Memory B cell (primary cell): ENCODE results near the gene DNAH8.

Experiments used
- ATAC-seq: fragments of 150-1000 bp; cut with Tn5 transposase; 2 replicates; pipeline ENCODE4 v1.10.0; 2021; ENCODE audit warnings: low read depth, mild to moderate bottlenecking, moderate library complexity
- DNase-seq, 2 donors: peaks; one replicate each; pipeline ENCODE4 v3.0.0; 2022; ENCODE audit warnings: low spot score in 2 of 2
- H3K27ac Mint-ChIP-seq: one replicate; pipeline ENCODE4 v1.8.0; 2022; ENCODE audit warnings: mild to moderate bottlenecking, moderate library complexity, mixed read lengths
- H3K27me3 Mint-ChIP-seq: one replicate; pipeline ENCODE4 v1.8.0; 2022; ENCODE audit warnings: mixed read lengths
- H3K36me3 Mint-ChIP-seq: one replicate; pipeline ENCODE4 v1.8.0; 2022; ENCODE audit warnings: mild to moderate bottlenecking, mixed read lengths
- H3K4me1 Mint-ChIP-seq: one replicate; pipeline ENCODE4 v1.8.0; 2022; ENCODE audit warnings: mixed read lengths
- H3K4me3 Mint-ChIP-seq: one replicate; pipeline ENCODE4 v1.8.0; 2022; ENCODE audit warnings: mild to moderate bottlenecking, moderate library complexity, mixed read lengths
- H3K9me3 Mint-ChIP-seq: one replicate; pipeline ENCODE4 v1.8.0; 2022; ENCODE audit warnings: mixed read lengths

Gene DNAH8

GRCh38 chr6:38805127-38805655 lies 90.1 kb downstream of the DNAH8 start:
- no peaks in the 10 kb centered on the region for H3K9me3 Mint-ChIP-seq
- peaks cover 3% of the 10 kb centered on the region for H3K27me3 Mint-ChIP-seq
- no peaks in the 10 kb centered on the region for H3K4me1 Mint-ChIP-seq
- DNase-seq, result no peak
- H3K4me3 Mint-ChIP-seq, result no peak overlapping the region
- H3K36me3 Mint-ChIP-seq, result peaks cover 3% of the 10 kb centered on the region
- no peak for ATAC-seq
- no peak overlapping the region for H3K27ac Mint-ChIP-seq

DNA sequence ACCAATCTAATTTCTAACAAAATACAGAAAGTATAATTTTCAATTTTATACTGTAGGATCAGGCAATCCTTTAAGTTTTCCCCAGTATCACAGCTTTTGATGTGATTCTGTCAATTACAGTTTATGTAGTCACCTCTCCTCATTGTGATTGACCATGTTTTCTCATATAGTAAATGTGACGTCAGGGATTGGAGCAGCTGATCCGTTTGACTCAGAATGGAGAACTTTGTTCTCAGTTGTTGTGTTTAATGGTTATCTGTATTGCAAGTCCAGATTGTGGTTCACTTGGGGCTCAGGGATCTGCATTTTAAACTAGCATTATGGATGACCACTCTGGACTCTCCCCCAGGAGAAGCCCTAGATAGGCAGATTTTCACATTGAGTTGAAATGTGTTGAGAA lies 90.6 kb downstream of the DNAH8 start:
- no peak overlapping the region for H3K27ac Mint-ChIP-seq
- H3K9me3 Mint-ChIP-seq, result no peaks in the 10 kb centered on the region
- H3K27me3 Mint-ChIP-seq, result peaks cover 2% of the 10 kb centered on the region
- DNase-seq (no peak), ATAC-seq (no peak)
- no peak overlapping the region for H3K4me3 Mint-ChIP-seq
- peaks cover 3% of the 10 kb centered on the region for H3K36me3 Mint-ChIP-seq
- H3K4me1 Mint-ChIP-seq, result no peaks in the 10 kb centered on the region

- peaks cover 2% of the 10 kb centered on the region for H3K27me3 Mint-ChIP-seq
- no peak overlapping the region for H3K27ac Mint-ChIP-seq
- H3K36me3 Mint-ChIP-seq, result peaks cover 3% of the 10 kb centered on the region
- DNase-seq (no peak), ATAC-seq (no peak)
- no peak overlapping the region for H3K4me3 Mint-ChIP-seq
- no peaks in the 10 kb centered on the region for H3K4me1 Mint-ChIP-seq
- H3K9me3 Mint-ChIP-seq, result no peaks in the 10 kb centered on the region
Measured at GRCh38 chr6:38806271-38806670, 91.2 kb downstream of the DNAH8 start.

GRCh38 chr6:38806833-38807232 lies 91.7 kb downstream of the DNAH8 start:
- DNase-seq (no peak), ATAC-seq (no peak)
- H3K36me3 Mint-ChIP-seq, result no peaks in the 10 kb centered on the region
- no peak overlapping the region for H3K4me3 Mint-ChIP-seq
- no peaks in the 10 kb centered on the region for H3K27me3 Mint-ChIP-seq
- H3K4me1 Mint-ChIP-seq, result peaks cover 3% of the 10 kb centered on the region
- H3K27ac Mint-ChIP-seq, result no peak overlapping the region
- H3K9me3 Mint-ChIP-seq, result no peaks in the 10 kb centered on the region

DNA sequence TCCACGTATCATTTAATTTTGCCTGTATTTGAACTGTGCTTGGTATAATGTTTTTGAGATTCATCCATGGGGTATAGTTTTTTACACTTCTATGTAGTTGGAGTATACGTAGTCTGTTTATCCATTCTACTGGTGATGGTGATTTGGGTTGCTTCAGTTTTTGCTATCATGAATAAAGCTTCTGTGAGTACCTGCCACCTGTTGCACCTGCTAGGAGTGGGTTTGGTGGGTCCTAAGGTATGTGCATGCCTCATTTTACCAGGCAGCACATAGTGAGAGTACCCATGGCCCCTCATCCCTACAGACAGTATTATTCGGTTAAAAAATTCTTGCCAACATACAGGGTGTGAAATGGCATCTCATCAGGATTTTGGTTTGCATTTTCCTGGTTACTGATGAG lies 92.9 kb downstream of the DNAH8 start:
- Mint-ChIP-seq H3K4me1 (peaks cover 3% of the 10 kb centered on the region), H3K9me3 (no peaks in the 10 kb centered on the region), H3K4me3 (no peak overlapping the region), H3K27me3 (no peaks in the 10 kb centered on the region), H3K36me3 (no peaks in the 10 kb centered on the region), H3K27ac (no peak overlapping the region)
- ATAC-seq (no peak), DNase-seq (no peak)

- no peak for ATAC-seq
- Mint-ChIP-seq H3K27me3 (no peaks in the 10 kb centered on the region), H3K4me3 (no peak overlapping the region), H3K9me3 (no peaks in the 10 kb centered on the region), H3K27ac (no peak overlapping the region), H3K4me1 (peaks cover 3% of the 10 kb centered on the region), H3K36me3 (no peaks in the 10 kb centered on the region)
- DNase-seq, result no peak
Measured at GRCh38 chr6:38813041-38813823, 98.1 kb downstream of the DNAH8 start.

- Mint-ChIP-seq H3K27ac (no peak overlapping the region), H3K36me3 (no peaks in the 10 kb centered on the region), H3K4me1 (peaks cover 3% of the 10 kb centered on the region), H3K27me3 (no peaks in the 10 kb centered on the region), H3K9me3 (no peaks in the 10 kb centered on the region), H3K4me3 (no peak overlapping the region)
- DNase-seq (no peak), ATAC-seq (no peak)
Measured at GRCh38 chr6:38814761-38815160, 99.7 kb downstream of the DNAH8 start.

- ATAC-seq (no peak), DNase-seq (no peak)
- no peaks in the 10 kb centered on the region for H3K27me3 Mint-ChIP-seq
Measured at GRCh38 chr6:38815250-38815649, 100.1 kb downstream of the DNAH8 start.

DNA sequence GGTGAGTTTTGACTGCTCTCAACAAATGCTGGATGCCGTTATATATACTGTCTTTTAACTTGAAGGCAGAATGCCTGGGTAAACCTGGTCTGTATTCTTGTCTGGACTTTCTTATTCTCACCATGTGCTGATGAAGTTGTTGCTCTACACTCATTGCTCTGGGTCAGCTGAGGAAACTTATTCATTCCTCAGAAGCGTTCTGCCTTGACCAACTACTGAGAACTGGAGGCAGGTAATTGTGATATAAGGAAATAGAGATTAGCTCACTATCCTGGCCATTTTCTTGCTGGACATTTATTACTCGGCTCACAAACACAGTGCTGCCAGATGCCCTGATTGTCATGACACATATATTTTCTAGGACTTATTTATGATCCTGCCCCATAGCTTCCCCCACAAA lies 103.6 kb downstream of the DNAH8 start:
- DNase-seq (no peak), ATAC-seq (no peak)
- H3K9me3 Mint-ChIP-seq, result no peaks in the 10 kb centered on the region
- no peak overlapping the region for H3K27ac Mint-ChIP-seq
- H3K4me3 Mint-ChIP-seq, result no peak overlapping the region
- H3K4me1 Mint-ChIP-seq, result no peaks in the 10 kb centered on the region
- no peaks in the 10 kb centered on the region for H3K27me3 Mint-ChIP-seq
- no peaks in the 10 kb centered on the region for H3K36me3 Mint-ChIP-seq

More at GRCh38 chr6:38815250-38815649, 100.1 kb downstream of the DNAH8 start:
- Mint-ChIP-seq H3K9me3 (no peaks in the 10 kb centered on the region), H3K27ac (no peak overlapping the region), H3K4me1 (peaks cover 3% of the 10 kb centered on the region), H3K36me3 (no peaks in the 10 kb centered on the region), H3K4me3 (no peak overlapping the region)

DNA sequence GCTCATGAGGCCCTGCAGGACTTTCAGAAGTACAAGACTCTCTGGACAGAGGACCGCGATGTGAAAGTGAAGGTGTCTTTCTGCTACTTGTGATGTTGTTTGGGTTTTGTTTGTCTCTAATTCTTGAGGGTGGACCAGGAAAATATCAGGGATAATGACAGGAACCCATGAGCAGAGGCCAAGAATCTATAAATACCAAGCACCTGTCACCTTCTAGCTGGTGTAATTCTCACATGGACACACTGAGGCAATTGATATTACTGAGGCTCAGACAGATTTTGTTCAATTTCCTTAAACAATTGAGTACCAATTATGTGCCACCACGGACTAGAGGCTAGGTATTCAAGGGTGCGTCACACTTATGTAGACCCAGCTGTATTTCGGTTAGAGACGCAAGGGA lies 107.9 kb downstream of the DNAH8 start:
- ATAC-seq (no peak), DNase-seq (no peak)
- H3K9me3 Mint-ChIP-seq, result no peaks in the 10 kb centered on the region
- H3K4me3 Mint-ChIP-seq, result no peak overlapping the region
- H3K27ac Mint-ChIP-seq, result no peak overlapping the region
- no peaks in the 10 kb centered on the region for H3K4me1 Mint-ChIP-seq
- no peaks in the 10 kb centered on the region for H3K27me3 Mint-ChIP-seq
- no peaks in the 10 kb centered on the region for H3K36me3 Mint-ChIP-seq

GRCh38 chr6:38824243-38824894 lies 109.3 kb downstream of the DNAH8 start:
- Mint-ChIP-seq H3K27me3 (no peaks in the 10 kb centered on the region), H3K36me3 (peaks cover 4% of the 10 kb centered on the region), H3K4me3 (no peak overlapping the region), H3K9me3 (peaks cover 2% of the 10 kb centered on the region), H3K4me1 (no peaks in the 10 kb centered on the region), H3K27ac (no peak overlapping the region)
- DNase-seq (no peak), ATAC-seq (no peak)

DNA sequence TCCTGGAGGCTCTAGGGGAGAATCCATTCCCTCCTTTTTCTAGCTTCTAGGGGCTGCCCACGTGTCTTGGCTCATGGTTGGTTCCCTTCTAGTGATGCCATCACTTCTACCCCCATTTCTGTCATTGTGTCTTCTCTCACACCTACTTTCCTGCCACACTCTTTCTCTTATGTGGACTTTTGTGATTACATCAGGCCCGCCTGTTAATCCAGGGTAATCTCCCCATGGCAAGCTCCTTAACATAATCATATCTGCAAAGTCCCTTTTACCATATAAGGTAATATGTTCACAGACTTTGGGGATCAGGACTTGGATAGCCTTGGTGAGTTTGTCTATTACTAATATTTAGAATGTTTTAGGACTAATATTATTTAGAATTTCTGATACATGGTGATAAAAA lies 111.9 kb downstream of the DNAH8 start:
- peaks cover 4% of the 10 kb centered on the region for H3K36me3 Mint-ChIP-seq

GRCh38 chr6:38831865-38832264 lies 116.8 kb downstream of the DNAH8 start:
- Mint-ChIP-seq H3K36me3 (peaks cover 4% of the 10 kb centered on the region), H3K9me3 (peaks cover 5% of the 10 kb centered on the region)
- ATAC-seq, result no peak

More for the DNA sequence above, 111.9 kb downstream of the DNAH8 start:
- Mint-ChIP-seq H3K4me1 (no peaks in the 10 kb centered on the region), H3K27me3 (no peaks in the 10 kb centered on the region), H3K27ac (no peak overlapping the region), H3K9me3 (peaks cover 5% of the 10 kb centered on the region), H3K4me3 (no peak overlapping the region)
- no peak for ATAC-seq
- DNase-seq, result no peak

GRCh38 chr6:38833320-38833719 lies 118.2 kb downstream of the DNAH8 start:
- H3K36me3 Mint-ChIP-seq, result peaks cover 4% of the 10 kb centered on the region
- no peaks in the 10 kb centered on the region for H3K4me1 Mint-ChIP-seq
- peaks cover 5% of the 10 kb centered on the region for H3K9me3 Mint-ChIP-seq
- DNase-seq (no peak), ATAC-seq (no peak)
- no peak overlapping the region for H3K4me3 Mint-ChIP-seq
- no peak overlapping the region for H3K27ac Mint-ChIP-seq
- H3K27me3 Mint-ChIP-seq, result no peaks in the 10 kb centered on the region

More at GRCh38 chr6:38831865-38832264, 116.8 kb downstream of the DNAH8 start:
- Mint-ChIP-seq H3K4me3 (no peak overlapping the region), H3K27ac (no peak overlapping the region), H3K4me1 (no peaks in the 10 kb centered on the region), H3K27me3 (no peaks in the 10 kb centered on the region)
- DNase-seq, result no peak
